Activated CD4-positive, CD25-positive, alpha-beta regulatory T cell treated with anti-CD3 and anti-CD28 coated beads, Interleukin-2, amount 50 U/mL, for 72 hours (primary cell): Measurements from ENCODE around the gene RXFP2.

Experiments
- DNase-seq: peaks from one replicate; pipeline ENCODE4 v3.0.0; 2021

Gene RXFP2

DNA sequence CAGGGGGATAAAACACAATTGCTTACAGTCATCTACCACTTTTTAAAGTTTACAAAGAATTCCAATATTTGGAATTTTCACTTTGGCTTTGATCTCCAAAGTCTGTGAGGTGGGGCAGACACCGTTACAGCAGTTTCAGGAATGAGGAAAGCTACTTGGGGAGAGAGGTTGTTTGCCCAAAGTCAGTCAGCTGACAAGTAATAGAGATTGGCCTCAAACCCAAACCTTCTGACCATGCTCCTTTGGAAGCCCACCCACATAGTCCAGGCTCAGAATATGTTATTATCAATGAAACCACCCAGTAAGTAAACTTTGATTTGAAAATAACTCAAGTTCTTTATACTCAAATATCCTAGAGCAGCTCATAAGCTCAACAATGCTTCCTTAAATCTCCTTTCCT is 29.0 kb downstream of the RXFP2 start:
- DNase-seq = no peak

DNA sequence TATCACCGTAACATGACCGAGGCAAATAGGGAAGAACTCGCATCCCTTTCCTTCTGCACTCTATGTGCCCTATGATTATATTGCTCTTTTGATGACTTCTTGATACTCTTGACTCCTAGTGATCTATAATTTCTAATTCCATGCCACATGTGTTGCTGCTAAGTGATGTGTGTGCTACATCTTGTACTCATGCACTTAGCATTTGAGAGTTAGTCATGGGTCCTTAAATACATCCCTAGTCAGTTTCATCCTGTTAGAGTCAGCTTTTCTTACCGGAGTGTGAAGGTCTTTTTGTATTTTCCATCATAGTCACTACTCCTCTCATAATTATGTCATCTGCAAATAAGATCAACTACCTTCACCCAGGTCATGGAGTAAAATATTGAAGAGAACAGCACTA is 30.2 kb downstream of the RXFP2 start:
- no peak for DNase-seq

DNA sequence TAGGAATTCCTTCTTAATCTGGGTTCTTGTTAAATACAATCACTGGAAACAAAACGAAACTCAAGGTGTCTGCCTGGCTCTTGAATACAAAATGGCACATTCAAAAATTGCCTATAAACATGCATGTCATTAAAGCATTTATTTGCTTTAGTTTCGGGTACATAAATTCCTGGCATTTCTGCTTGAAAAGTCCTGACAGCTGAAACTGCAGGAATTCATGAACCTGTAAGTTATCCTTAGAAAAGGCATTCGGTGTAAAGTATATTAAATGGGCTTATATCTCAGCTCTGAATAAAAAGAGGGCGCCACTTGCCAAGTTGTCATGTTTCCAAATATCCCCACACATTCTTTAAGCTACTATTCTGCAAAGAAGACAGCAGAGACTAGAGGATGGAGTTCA is 32.9 kb downstream of the RXFP2 start:
- no peak for DNase-seq

DNA sequence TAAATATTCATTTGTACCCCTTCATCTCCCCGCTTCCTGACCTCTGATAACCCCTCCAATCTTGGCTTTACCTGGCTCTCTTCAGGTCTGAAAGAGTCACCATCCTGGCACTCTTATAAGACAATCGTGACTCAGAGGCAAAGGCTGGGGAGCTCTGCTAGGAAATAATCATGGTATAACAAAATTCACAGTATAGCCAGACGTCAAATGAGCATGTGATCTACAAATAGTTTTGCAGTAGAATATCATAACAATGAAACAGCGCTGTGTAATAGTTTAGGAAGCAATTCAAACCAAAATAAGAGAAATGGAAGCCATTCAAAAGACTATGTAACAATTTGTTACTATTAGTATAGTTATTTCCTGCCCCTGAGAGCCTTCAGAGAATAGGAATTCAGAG is 34.2 kb downstream of the RXFP2 start:
- DNase-seq = no peak

DNA sequence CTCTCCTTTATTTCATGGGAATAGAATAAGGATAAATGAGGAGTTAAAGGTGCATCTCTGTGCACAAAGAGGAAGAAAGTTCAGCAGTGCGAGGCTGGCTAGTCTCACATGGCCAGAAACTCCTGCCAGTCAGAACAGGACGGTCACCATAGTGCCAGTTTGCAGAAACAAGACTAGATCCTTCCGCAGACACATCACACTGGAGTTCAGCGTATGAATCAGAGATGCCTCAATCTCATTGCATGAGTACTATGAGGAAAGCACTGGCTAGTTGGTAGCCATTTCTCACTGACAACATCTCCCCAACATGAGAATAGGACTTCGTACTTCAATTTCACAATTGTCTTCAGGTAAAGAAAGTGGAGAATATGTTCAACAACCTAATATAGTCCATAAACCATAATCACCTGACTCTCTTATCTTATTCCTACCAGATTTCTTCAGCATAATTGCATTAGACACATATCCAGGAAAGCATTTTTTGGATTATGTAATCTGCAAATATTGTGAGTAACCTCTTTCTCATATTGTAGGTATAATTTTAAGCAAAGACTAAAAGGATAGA is 34.9 kb downstream of the RXFP2 start:
- no peak for DNase-seq

DNA sequence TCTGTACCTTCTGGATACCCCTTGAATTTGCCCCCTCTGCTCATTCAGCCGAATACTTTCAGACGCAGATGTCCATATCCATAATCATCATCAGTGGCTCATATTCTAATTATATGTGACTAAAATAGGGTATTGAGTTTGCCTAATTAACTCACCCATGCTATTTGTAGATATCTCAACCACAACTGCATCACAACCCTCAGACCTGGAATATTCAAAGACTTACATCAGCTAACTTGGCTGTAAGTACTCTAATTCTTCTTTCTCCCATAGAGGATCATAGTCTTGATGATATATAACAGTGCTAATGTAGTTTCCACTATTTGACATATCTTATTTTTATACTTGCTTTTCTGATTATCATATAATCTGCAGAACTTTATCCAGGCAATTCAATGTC is 35.8 kb downstream of the RXFP2 start:
- DNase-seq = no peak

DNA sequence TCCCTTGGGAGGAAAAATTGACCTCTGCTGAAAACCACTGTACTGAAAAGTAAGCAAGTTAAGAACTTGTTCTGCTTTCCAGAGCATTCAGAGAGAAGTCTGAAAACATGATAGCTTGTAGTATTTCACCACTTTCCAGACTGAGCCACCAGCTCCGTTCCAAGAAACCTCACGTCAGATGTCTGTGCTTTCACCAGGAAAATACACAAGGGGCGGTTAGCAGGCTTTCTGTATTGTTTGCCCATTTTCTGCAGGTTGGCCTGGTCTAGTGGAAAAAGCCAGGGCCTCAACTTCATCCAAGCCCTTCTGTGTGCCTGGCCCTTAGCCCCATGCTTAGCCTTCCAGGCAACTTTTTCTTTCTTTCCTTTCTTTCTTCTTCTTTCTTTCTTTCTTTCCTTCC is 36.4 kb downstream of the RXFP2 start:
- DNase-seq = no peak

DNA sequence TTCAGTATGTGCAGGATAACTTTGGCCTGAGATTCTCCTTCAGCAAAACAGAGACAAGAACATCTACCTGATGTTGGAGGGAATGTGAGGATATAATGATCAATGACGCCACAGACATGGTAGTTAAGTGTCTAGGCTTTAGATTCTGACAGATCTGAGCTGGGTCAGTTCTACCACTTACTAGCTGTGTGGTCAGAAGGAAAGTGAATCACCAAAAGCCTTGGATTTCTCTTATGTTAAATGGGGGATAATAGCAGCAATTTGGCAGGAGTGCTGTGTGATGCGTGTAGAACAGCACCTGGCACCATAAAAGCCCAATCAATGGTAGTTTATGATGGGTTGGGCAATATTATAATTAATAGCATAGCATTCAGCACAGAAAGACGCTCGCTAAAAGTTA is 41.7 kb downstream of the RXFP2 start:
- DNase-seq = no peak

DNA sequence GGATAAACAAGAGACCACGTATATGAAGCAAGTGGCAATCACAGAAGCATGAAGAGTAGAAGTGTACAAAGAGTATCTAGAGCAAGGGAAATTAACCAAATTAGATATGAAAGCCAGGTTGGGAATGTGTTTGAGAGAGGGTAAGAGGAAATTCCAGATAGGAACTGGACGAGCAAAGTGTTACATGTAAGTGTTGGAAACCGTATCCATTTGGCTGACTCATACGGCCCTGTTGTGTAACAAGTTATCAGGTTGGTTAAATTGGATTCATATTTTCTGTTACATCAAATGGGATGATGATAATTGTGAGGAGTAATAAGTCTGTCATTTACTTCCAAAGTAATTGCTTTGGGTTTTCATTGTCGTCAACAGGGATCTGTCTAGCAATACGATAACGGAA is 46.7 kb downstream of the RXFP2 start:
- no peak for DNase-seq

DNA sequence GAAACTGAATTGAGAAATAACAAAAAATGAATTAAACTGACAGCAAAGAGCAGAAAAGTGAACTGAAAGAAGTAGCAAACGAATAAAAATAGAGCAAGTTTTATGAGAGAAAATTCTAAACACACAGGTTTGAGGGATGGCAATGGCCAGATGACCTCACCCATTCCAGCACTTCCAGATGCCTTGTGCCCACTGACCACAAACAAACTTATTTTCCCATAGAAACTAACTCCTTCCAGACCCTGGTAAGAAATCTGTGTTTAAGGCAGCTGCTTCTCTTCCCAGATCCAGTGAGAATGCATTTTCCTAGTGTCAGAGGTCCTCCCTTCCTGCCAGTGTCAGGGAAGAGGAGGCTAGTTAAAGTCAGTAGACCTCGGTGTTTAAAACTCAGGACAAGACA is 51.7 kb downstream of the RXFP2 start:
- DNase-seq = no peak

DNA sequence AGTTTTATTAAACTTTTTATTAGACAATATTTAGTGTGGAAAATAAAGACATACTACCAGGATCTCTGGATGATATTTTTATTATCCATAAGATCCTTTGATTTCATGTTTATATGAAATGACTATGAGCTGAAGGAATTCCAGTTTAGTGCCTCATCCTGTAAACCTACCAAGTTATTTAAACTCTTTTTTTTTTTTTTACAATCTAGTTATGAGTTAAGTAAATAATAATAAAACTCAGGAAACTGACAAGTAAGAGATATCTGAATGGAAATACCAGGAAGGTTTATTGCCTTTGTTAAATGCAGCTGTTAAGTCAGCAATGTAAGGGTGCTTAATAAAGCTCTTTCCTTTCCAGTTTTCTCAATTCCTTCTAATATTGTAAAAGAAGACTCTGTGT is 53.9 kb downstream of the RXFP2 start:
- no peak for DNase-seq

DNA sequence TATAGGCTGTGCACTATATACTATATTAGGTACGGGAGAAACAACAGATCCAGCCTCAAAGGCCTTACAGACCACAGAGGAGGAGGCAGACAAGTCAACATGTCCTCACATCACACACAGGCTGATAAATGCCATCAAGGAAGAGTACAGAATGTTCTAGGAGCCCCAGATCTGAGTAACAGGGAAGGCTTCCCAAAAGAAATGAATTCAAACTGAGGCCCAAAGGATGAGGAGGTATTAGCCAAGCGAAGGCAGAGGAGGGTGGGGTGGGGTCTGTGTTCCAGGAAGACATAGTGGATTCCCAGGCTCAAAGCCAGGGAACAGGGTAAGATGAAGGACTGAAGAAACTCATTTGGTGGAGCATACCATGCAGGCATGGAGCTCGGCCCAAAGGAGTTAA is 55.1 kb downstream of the RXFP2 start:
- DNase-seq = no peak

DNA sequence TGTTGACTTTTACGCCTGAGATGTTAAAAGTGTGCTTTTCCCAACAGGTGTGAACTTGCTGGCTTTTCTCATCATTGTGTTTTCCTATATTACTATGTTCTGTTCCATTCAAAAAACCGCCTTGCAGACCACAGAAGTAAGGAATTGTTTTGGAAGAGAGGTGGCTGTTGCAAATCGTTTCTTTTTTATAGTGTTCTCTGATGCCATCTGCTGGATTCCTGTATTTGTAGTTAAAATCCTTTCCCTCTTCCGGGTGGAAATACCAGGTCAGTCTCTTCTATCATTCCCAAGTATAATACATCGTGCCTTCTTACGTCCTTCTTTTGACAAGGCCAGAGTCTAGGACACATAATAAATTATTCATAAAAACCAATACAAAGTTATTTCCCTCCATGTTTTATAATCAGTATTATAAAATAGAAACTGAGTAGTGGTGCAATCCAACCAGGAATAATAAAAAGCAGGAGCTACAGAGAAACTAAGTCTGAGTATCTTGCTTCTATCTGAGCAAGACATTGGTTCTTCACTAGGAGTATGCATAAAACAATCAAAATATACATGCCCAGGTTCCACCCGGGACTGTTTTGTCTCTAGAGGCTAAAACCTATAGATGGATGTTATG is 57.9 kb downstream of the RXFP2 start:
- no peak for DNase-seq

DNA sequence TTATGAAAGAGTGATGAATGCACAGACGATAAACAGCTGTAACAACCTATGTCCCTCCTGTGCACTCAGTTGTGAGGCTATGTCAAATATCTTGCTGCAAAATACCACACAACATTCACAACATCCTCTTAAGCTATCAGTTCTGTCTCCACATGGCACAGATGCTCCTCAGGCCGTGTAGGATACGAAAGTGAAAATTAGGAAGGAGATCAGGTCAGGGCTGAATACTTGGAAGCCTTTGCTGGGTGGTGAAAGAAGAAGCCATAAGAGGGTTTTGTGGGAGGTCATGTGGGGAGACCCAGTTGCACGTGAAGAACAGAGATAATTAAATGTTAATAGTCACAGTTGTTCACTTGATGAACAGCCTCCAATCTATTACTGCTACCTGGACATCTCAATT is 58.9 kb downstream of the RXFP2 start:
- DNase-seq = no peak

DNA sequence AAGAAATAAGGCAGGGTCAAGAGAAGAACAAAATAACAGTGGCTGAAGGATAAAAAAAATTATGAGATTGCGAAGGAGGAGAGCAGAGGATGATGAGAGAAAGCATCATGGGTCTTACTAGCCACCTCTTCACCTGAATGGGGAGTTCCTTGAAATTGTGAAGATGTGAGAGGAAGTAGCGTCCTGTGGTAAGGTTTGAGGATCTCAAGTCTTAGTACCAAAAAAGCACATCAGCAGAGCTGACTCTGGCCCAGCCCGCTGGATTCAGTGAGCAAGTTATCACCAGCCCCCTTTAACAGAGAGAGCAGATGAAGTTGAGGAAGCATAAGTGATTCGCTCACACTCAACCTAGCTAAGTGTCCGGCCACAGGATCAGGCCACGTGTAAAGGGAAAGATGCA is 61.8 kb downstream of the RXFP2 start:
- DNase-seq = no peak

DNA sequence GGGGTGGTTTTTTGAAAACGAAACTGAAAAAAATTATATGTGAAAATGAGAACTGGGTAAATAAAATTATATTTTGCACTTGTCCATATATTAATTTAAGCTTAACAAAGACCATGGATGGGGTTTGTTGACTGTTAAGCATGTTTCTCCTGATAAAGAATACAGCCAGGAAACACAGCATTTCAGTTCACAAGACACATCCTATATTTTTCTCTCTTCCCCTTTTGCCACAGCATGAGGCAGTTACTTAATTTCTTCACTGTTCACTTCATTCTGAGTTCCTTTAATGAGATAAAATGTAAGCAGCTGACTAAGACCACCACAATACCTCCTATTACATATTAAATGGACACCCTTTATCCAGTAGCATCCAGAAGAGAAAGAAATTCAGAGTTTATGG is 64.0 kb downstream of the RXFP2 start:
- DNase-seq = no peak

DNA sequence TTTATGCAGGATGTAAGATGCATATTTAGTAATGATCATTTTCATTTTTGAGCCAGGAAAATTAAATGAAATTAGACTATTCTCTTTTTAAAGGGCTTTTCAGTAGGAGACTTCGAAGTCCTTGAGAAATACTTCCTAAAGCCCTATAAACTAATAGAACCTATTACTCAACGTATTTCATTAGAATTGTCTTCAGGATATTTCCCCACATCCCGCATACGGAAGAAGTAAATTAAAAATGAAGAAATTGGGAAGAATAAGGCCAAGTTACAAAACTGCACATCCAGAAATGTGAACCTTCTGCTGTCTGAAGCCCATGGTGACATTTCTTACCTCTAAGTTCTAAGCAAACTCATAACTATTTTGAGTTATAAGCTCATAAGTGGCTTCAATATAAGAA is 66.5 kb downstream of the RXFP2 start:
- no peak for DNase-seq

DNA sequence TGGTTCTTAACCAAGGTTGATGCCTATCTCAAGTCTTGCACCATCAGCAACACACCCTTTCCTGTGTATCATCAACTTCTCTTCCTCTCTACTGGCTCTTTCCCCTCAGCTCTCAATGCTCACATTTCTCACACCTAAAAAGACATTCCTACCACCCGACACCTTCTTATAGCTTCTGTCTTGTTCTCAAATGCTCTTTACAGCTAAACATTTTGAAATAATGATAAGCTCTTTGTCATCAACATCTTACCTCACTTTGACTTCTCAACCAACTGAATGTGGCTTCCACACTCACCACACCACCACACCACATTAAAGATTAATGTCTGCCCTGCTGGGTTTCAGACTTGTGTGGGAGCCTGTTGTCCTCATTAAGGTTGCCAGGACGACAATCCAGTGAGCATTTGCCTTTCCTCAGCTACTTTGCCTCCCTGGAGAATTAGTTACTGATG is 67.8 kb downstream of the RXFP2 start:
- no peak for DNase-seq

DNA sequence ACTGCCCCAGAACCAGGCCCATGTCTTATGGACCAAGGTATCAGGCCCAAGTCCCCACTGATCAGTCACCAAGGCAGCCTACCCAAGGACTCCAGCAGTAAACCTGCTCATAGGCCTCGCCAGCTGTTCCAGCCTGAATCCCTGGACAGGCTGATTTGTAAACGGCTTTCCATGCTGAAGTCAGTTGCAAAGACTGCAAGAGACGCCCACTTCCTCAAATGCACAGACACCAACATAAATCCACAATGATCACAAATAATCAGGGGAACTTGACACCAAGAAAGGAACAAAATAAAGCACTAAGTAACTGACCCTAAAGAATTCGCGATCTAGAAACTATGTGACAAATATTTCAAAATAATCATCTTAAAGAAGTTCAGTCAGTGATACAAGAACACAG is 75.2 kb downstream of the RXFP2 start:
- DNase-seq = no peak

DNA sequence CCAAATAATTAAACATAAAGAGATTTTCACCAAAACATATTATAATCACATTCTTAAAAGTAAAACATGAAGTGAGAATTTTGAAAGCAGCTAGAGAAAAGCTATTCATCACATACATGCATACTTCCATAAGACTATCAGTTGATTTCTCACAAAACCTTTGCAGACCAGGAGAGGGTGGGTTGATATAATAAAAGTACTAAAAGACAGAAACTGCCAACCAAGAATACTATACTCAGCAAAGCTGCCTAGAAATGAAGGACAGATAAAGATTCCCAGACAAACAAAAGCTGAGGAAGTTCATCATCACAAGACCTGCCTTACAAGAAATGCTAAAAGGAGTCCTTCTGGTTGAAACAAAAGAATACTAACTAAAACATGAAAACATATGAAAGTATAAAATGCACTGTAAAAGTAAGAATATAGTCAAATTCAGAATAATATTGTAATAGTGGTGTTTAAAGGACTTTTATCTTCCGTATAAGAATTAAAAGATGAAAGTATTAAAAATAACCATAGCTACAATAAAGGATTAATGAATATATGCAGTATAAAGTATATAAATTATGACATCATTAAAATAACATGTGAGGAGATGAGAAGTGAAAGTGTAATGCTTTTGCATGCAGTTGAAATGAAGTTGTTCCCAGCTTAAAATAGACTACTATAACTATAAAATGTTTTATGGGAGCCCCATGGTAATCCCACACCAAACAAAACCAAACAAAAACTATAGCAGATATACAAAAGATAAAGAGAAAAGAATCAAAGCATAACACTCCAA is 76.2 kb downstream of the RXFP2 start:
- DNase-seq = no peak

DNA sequence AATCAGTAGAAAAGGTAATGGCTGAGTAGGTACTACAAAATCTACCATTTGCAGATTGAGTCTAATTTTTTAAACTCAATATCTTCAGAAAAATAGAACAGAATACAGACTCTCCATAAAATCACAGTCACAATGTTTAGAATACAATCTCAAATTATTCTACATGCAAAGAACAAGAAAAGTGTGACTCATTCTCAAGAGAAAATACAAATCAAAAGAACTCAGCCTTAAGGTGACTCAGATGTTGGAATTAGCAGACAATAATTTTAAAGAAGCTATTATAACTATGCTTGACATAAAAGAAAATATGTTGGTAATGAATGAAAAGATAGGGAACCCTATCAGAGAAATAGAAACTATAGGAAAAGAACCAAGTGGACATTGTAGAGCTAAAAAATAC is 78.9 kb downstream of the RXFP2 start:
- DNase-seq = no peak

DNA sequence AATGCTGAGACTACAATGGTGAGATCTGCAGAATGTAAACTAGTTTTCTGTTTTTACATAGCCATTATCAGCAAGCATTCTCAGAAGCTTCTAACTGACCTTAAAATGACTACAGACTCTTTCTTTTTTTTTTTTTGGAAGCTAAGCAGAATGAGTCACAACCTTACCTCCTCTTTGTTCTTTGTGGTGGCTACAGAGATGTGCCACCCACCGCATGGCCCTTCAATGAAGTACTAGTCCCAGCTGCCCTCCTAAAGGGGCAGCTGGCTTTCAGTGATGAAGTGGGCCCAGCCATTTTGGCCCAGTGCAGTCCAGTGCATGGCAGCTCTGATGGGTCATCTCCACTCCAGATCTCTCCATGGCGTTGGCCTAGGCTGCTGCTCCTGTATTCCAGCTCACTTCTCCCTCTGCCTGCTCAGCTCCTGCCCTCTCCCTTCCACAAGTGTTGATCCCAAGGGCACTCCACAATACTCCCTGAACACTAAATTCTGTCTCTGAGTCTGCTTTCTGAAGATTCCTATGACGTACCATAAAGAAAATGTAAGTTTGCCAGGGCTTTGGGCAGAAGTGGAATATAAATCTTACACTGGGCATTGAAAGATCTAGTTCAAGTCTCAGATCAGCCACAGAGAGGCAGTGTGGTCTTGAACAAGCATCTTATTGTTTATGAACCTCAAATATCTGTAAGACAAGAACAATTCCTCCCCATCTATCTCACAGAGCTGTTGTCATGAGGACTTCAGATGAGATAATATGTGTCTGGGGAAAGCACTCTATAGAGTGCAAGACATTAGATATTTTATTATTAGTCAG is 85.6 kb downstream of the RXFP2 start:
- no peak for DNase-seq

DNA sequence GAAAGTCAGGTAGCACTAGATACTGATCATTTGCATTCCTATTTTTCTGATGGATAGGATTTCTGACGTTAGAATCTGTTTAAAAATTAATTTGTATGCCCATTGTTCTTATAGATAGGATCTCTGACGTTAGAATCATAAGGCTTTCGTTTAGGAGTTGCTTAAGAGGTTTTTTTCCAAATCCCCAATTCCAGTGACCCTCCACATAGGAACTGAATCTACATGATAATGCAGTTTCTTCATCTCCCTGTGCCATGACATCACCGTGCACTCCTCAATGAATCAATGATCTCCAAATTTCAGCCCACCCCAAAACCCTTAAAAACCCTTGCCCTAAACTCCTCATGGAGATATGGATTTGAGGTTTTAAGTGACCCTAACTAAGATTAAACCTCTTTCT is 87.2 kb downstream of the RXFP2 start:
- DNase-seq = no peak

DNA sequence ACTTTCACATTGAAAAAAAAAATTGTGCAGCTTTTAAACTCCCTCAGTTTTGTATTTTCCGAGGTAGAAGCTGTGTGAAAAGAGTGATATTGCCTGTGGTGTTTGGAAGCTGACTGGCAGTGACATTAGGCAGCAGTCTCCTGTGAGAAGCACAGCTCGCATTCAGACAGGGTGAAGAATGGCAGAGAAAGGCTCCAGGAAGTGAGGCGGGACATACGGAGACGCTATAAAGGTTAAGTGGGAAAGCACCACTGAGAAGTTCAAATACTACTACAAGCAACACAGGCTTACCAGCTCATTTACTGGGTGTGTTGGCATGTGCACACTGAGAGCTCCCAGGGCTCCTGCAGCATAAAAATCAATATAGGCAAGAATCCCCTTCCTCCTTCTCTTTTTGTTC is 88.4 kb downstream of the RXFP2 start:
- no peak for DNase-seq
